Neuronal stem cell (in vitro differentiated cells): Measurements from ENCODE around the gene ANKFY1.
A peak's percentile ranks its signal among the peaks of the same experiment; 100 is the strongest.

ENCODE experiments used
- DNase-seq: peaks from one replicate; pipeline ENCODE4 v3.0.0-alpha.2; 2013; ENCODE audit warnings: low spot score
- H2AFZ ChIP-seq: one replicate; pipeline ENCODE4 v1.6.1; 2013; ENCODE audit warnings: mild to moderate bottlenecking, low read length, inconsistent platforms
- H2AK5ac ChIP-seq: 2 replicates; pipeline ENCODE4 v1.6.1; 2013; ENCODE audit warnings: low read depth, mild to moderate bottlenecking, inconsistent platforms, low read length, moderate library complexity, mixed read lengths
- H2BK120ac ChIP-seq: 2 replicates; pipeline ENCODE4 v1.6.1; 2013; ENCODE audit warnings: low read depth, mild to moderate bottlenecking, inconsistent platforms, low read length, moderate library complexity, mixed read lengths
- H2BK12ac ChIP-seq: one replicate; pipeline ENCODE4 v1.6.1; 2013; ENCODE audit warnings: low read length, inconsistent platforms
- H2BK15ac ChIP-seq: 2 replicates; pipeline ENCODE4 v1.6.1; 2013; ENCODE audit warnings: mild to moderate bottlenecking, low read length, inconsistent platforms, mixed read lengths
- H2BK5ac ChIP-seq: one replicate; pipeline ENCODE4 v1.6.1; 2013; ENCODE audit warnings: inconsistent platforms, mild to moderate bottlenecking, low read length, moderate library complexity
- H3K14ac ChIP-seq: one replicate; pipeline ENCODE4 v1.6.1; 2013; ENCODE audit warnings: low read length, inconsistent platforms
- H3K18ac ChIP-seq: 2 replicates; pipeline ENCODE4 v1.6.1; 2013; ENCODE audit warnings: low read length, inconsistent platforms
- H3K23ac ChIP-seq: 2 replicates; pipeline ENCODE4 v1.6.1; 2013; ENCODE audit warnings: low read depth, mild to moderate bottlenecking, mixed read lengths, low read length, inconsistent platforms; ENCODE audit not compliant: poor library complexity
- H3K27ac ChIP-seq: replicated peaks from 3 replicates; pipeline ENCODE4 v1.5.1; 2013; ENCODE audit warnings: low read length, inconsistent platforms
- H3K27me3 ChIP-seq, 3 experiments: 2 replicates each; pipeline ENCODE4 v1.6.1; 2013; ENCODE audit warnings: low read length in 3 of 3, mild to moderate bottlenecking in 2 of 3, inconsistent platforms in 1 of 3, low read depth in 1 of 3, mixed read lengths in 1 of 3, moderate library complexity in 1 of 3; ENCODE audit not compliant: control insufficient read depth in 3 of 3, insufficient read depth in 3 of 3
- H3K36me3 ChIP-seq, 2 donors: replicated peaks in 1 of 2; 2 replicates each; pipeline ENCODE4 v1.6.1; 2013; ENCODE audit warnings: low read length in 2 of 2; ENCODE audit not compliant: control insufficient read depth in 2 of 2, insufficient read depth in 2 of 2
- H3K4ac ChIP-seq: 2 replicates; pipeline ENCODE4 v1.6.1; 2013; ENCODE audit warnings: inconsistent platforms, mild to moderate bottlenecking, low read length, moderate library complexity
- H3K4me1 ChIP-seq, 2 donors: 1 replicate in 1 of 2; 2 replicates in 1 of 2; pipeline ENCODE4 v1.6.1; 2013; ENCODE audit warnings: low read length in 2 of 2, low read depth in 1 of 2; ENCODE audit not compliant: control insufficient read depth in 2 of 2, insufficient read depth in 1 of 2
- H3K4me2 ChIP-seq: one replicate; pipeline ENCODE4 v1.6.1; 2013; ENCODE audit warnings: mild to moderate bottlenecking, low read length, inconsistent platforms; ENCODE audit not compliant: insufficient read depth, poor library complexity, severe bottlenecking
- H3K4me3 ChIP-seq, 2 donors: 2 replicates each; pipeline ENCODE4 v1.5.1; 2013; ENCODE audit warnings: low read length in 2 of 2, mild to moderate bottlenecking in 2 of 2, inconsistent platforms in 1 of 2, moderate library complexity in 1 of 2
- H3K79me1 ChIP-seq: one replicate; pipeline ENCODE4 v1.6.1; 2013; ENCODE audit warnings: low read depth, mild to moderate bottlenecking, inconsistent platforms, low read length, moderate library complexity
- H3K9ac ChIP-seq: one replicate; pipeline ENCODE4 v1.6.1; 2013; ENCODE audit warnings: mild to moderate bottlenecking, low read depth, low read length, inconsistent platforms; ENCODE audit not compliant: poor library complexity
- H3K9me3 ChIP-seq, 2 donors: replicated peaks in 1 of 2; 2 replicates each; pipeline versions ENCODE3 to v1.6.1; 2013; ENCODE audit warnings: low read length in 2 of 2, mild to moderate bottlenecking in 2 of 2, inconsistent platforms in 1 of 2, low read depth in 1 of 2, mixed read lengths in 1 of 2, moderate library complexity in 1 of 2; ENCODE audit not compliant: control insufficient read depth in 2 of 2, insufficient read depth in 1 of 2
- H4K8ac ChIP-seq: one replicate; pipeline ENCODE4 v1.6.1; 2013; ENCODE audit warnings: low read depth, mild to moderate bottlenecking, inconsistent platforms, low read length, moderate library complexity
- H4K91ac ChIP-seq: one replicate; pipeline ENCODE4 v1.6.1; 2013; ENCODE audit warnings: low read length, low read depth, mild to moderate bottlenecking, inconsistent platforms; ENCODE audit not compliant: poor library complexity
- WGBS, 2 donors: extraction: QIAGEN DNeasy Blood & Tissue Kit; methylation state at CpG; one replicate each; pipeline ENCODE4 v1.1.7; 2013; ENCODE audit warnings: missing lambda C conversion rate in 2 of 2, mixed read lengths in 1 of 2; ENCODE audit not compliant: insufficient read length in 2 of 2, insufficient replicate concordance in 1 of 2; ENCODE audit errors: extremely low coverage in 2 of 2; 5-methylcytosine and 5-hydroxymethylcytosine counted together

Gene ANKFY1

DNA sequence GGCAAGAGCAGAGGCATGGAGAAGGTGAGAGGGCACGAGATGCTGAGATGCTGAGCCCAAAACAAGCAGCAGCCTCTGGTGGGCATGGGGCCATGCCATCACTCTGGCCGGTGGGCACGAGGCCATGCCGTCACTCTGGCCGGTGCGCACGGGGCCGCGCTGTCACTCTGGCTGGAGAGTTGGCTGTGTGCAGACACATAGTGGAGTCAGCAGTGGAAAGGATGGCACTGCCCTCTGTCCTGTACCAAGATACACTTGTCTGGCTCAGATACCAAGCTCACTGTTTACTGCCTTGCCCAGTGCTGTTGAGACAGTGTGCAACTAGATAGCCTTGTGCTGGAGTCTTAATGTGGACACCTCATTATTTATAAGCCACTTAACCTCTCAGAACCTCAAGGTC lies 75.7 kb downstream of the ANKFY1 start:
- WGBS, 2 donors, result no CpG with 5 or more reads among the region's 9 CpGs
- H3K36me3 ChIP-seq, result peaks cover 37 to 87% of the 10 kb centered on the region in 2 donors

GRCh38 chr17:4187076-4187475 lies 76.7 kb downstream of the ANKFY1 start:
- no peaks in the 10 kb centered on the region for H3K4me1 ChIP-seq
- no peaks in the 10 kb centered on the region for H3K9me3 ChIP-seq
- no peak overlapping the region for H4K91ac ChIP-seq
- no peak overlapping the region for H3K23ac ChIP-seq
- H3K79me1 ChIP-seq, result peaks cover 2% of the 10 kb centered on the region
- no peak overlapping the region for H3K9ac ChIP-seq
- H2BK15ac ChIP-seq, result no peak overlapping the region
- no peak overlapping the region for H2BK12ac ChIP-seq
- no peak overlapping the region for H2AFZ ChIP-seq
- no peak for DNase-seq
- H3K27me3 ChIP-seq, result no peaks in the 10 kb centered on the region
- WGBS, 2 donors, result no CpG with 5 or more reads among the region's 6 CpGs
- H2AK5ac ChIP-seq, result no peak overlapping the region
- no peak overlapping the region for H3K4me2 ChIP-seq
- H4K8ac ChIP-seq, result no peak overlapping the region
- no peak overlapping the region for H3K18ac ChIP-seq
- H3K36me3 ChIP-seq, result peaks cover 40 to 89% of the 10 kb centered on the region in 2 donors
- no peak overlapping the region for H2BK5ac ChIP-seq
- H3K4me3 ChIP-seq, result no peak overlapping the region
- H3K27ac ChIP-seq, result no peak overlapping the region
- no peak overlapping the region for H2BK120ac ChIP-seq
- no peak overlapping the region for H3K4ac ChIP-seq
- H3K14ac ChIP-seq, result no peak overlapping the region

More for the DNA sequence above, 75.7 kb downstream of the ANKFY1 start:
- Histone ChIP-seq H2AK5ac (no peak overlapping the region), H2BK12ac (no peak overlapping the region), H2BK5ac (no peak overlapping the region), H3K9ac (no peak overlapping the region), H3K18ac (no peak overlapping the region), H3K23ac (no peak overlapping the region), H3K14ac (no peak overlapping the region), H3K4me3 (no peak overlapping the region), H2AFZ (no peak overlapping the region), H4K8ac (no peak overlapping the region), H3K27me3 (no peaks in the 10 kb centered on the region), H2BK120ac (no peak overlapping the region), H3K4me1 (no peaks in the 10 kb centered on the region), H4K91ac (no peak overlapping the region), H3K9me3 (no peaks in the 10 kb centered on the region), H2BK15ac (no peak overlapping the region), H3K79me1 (peaks cover 2% of the 10 kb centered on the region), H3K4me2 (no peak overlapping the region), H3K4ac (no peak overlapping the region), H3K27ac (no peak overlapping the region)
- DNase-seq, result no peak

DNA sequence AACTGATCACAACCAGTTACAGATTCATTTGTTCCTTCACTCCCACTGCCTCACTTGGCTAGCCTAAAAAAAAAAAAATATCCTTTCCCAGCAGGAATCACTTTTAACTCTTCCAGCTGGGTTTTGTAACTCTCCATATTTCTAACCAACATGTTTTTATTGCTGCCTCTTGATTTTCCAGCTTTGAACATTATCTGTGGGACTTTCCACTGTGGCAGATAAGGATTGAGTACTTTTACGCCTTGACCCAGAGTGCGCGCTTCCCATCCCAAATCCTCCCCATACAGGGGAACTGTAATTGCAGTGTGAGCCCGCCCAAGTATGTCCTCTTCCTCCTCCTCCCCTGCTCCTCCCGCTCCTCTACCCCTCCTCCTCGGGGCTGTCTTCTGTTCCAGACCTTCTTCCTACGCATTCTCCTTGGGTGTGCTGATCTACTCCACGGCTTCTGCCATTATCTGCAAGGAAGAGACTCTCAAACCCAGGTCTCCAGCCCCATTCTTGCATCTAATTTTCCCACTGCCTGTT lies 77.4 kb downstream of the ANKFY1 start:
- WGBS, 2 donors, result no CpG with 5 or more reads among the region's 8 CpGs
- no peak overlapping the region for H2BK15ac ChIP-seq
- peaks cover 46 to 96% of the 10 kb centered on the region in 2 donors for H3K36me3 ChIP-seq
- H3K23ac ChIP-seq, result no peak overlapping the region
- no peak overlapping the region for H3K14ac ChIP-seq
- H4K91ac ChIP-seq, result no peak overlapping the region
- H4K8ac ChIP-seq, result no peak overlapping the region
- H2BK5ac ChIP-seq, result no peak overlapping the region
- no peak overlapping the region for H3K9ac ChIP-seq
- H3K79me1 ChIP-seq, result peaks cover 2% of the 10 kb centered on the region
- no peak overlapping the region for H3K4me3 ChIP-seq
- DNase-seq, result no peak
- no peaks in the 10 kb centered on the region for H3K4me1 ChIP-seq
- no peak overlapping the region for H3K4ac ChIP-seq
- no peaks in the 10 kb centered on the region for H3K9me3 ChIP-seq
- no peak overlapping the region for H3K4me2 ChIP-seq
- H3K27me3 ChIP-seq, result no peaks in the 10 kb centered on the region
- H2BK120ac ChIP-seq, result no peak overlapping the region
- no peak overlapping the region for H3K27ac ChIP-seq
- H2AFZ ChIP-seq, result no peak overlapping the region
- no peak overlapping the region for H3K18ac ChIP-seq
- H2AK5ac ChIP-seq, result no peak overlapping the region
- H2BK12ac ChIP-seq, result no peak overlapping the region

- no CpG with 5 or more reads among the region's 15 CpGs for WGBS, 2 donors
- H2BK120ac ChIP-seq, result no peak overlapping the region
- no peak overlapping the region for H2BK12ac ChIP-seq
- H3K4me2 ChIP-seq, result no peak overlapping the region
- no peak overlapping the region for H3K4ac ChIP-seq
- no peak overlapping the region for H2BK15ac ChIP-seq
- peak overlapping the region; percentile 46 for H3K23ac ChIP-seq
- DNase-seq, result no peak
- H3K27ac ChIP-seq, result no peak overlapping the region
- H3K14ac ChIP-seq, result no peak overlapping the region
- H3K36me3 ChIP-seq, result peaks cover 52 to 98% of the 10 kb centered on the region in 2 donors
- no peak overlapping the region for H3K9ac ChIP-seq
- no peak overlapping the region for H4K91ac ChIP-seq
- no peaks in the 10 kb centered on the region for H3K4me1 ChIP-seq
- no peak overlapping the region for H2AFZ ChIP-seq
- H4K8ac ChIP-seq, result no peak overlapping the region
- no peak overlapping the region for H3K18ac ChIP-seq
- no peaks in the 10 kb centered on the region for H3K9me3 ChIP-seq
- H2AK5ac ChIP-seq, result no peak overlapping the region
- H3K79me1 ChIP-seq, result peaks cover 2% of the 10 kb centered on the region
- no peak overlapping the region for H2BK5ac ChIP-seq
- no peaks in the 10 kb centered on the region for H3K27me3 ChIP-seq
- H3K4me3 ChIP-seq, result no peak overlapping the region
Measured at GRCh38 chr17:4185656-4186055, 78.1 kb downstream of the ANKFY1 start.
